Central memory CD4-positive, alpha-beta T cell (primary cell): ENCODE measurements around the gene LDLRAD4.

Source experiments
- DNase-seq: peaks from one replicate; pipeline ENCODE4 v3.0.0; 2022

The LDLRAD4 gene

DNA sequence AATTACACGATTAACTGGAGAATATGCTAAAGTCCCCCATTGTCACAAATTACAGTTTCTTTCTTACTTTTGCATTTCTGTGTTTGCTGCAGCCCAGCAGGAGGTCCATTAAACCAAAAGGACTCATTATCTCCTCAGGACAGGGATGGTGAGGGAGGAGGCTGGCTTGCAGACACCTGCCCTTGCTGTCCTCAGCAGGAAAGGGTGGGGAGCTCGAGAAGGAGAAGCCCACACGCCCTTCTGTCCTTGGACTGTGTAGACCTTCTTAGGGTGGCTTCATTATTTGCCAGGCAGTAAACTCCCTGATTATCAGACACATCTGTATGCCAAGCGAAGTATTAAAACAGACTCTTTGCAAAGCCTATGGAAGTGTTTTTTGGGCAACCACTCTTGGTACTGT lies 196.0 kb downstream of the LDLRAD4 start:
- DNase-seq, result no peak

DNA sequence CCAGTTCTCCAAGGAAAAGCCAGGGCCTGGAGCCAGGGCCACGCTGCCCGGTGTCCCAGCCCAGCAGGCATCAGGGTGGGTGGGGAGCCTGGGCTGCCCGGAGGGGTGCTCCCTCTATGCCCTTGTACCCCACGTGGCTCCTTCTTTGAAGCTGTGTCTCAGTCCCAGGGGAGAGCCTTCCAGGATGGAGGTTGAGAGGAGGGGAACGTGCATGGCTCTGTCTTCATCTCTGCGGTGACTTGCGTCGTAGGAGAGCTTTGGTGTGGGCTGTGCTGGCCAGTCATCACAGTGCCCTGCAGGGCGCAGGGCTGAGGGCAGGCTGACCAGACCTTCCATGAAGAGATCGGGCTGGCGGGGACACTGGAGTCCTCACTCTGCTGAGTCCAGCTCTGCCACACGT lies 197.2 kb downstream of the LDLRAD4 start:
- no peak for DNase-seq

DNA sequence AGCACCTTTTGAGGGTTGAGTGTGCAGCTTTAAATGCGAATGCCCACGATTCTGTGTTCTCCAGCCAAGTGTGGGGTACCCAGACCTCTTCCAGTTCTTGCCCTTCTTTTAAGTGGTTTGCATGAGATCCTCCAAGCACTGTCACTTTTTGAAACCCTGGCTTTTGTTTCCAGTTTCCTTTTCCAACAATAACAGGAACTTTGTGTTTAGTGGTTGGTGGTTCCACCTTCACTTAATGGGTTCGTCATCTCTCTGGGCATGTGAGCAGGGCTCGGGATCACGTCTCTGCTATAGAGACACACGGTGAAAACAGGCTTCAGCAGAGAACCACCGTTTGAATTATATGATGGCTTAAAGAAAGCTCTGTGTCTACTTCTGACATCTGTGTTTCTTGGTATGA lies 197.6 kb downstream of the LDLRAD4 start:
- no peak for DNase-seq

DNA sequence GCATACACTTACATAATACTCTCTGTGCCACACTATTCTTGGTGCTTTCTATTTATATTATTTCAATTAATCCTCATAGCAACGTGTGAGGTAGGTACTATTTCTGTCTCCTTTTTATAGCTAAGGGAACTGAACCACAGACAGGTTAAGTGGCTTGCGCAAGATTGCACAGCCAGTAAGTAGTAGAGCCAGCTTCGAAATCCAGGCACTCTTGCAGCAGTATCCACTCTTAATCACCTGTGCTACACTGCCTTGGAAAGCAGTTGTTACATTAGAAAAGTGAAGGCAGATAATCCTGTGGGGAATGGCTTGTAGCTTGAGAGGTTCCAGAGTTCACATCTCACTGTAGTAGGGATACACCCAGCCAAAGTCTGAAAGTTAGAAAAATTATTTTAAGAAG lies 198.3 kb downstream of the LDLRAD4 start:
- DNase-seq, result no peak

DNA sequence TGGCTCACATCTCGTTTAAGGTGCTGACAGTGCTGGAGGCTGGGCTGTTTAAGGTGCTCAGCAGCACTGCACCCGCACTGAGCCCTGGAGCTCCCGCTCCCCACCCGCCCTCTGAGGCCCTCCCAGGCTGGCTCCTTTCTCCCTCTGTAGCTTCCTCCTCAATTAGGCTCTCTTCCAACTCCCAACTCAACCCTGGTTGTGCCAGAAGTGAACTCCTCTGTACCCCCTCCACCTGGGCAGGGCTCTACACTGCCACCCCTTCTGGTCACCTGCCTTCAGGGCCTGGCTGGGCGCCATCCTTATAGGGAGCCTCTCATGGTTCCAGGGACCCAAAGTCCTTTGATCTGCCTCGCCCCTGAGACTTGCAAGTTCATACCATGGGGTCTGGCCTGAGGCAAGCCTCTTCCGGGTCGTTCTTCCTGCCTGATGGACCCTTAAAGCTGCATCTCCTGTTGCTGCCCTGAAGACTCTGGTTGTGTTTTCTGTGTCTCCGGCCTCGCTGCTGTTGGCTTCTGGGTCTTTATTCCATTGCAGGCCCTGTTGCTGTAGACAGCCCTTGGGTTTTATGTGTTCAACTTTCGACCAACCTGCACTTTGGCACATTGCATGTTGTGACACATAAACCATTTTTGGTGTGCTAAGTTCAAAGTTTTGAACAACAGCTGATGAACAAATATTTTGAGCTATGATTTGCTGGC lies 199.6 kb downstream of the LDLRAD4 start:
- no peak for DNase-seq

DNA sequence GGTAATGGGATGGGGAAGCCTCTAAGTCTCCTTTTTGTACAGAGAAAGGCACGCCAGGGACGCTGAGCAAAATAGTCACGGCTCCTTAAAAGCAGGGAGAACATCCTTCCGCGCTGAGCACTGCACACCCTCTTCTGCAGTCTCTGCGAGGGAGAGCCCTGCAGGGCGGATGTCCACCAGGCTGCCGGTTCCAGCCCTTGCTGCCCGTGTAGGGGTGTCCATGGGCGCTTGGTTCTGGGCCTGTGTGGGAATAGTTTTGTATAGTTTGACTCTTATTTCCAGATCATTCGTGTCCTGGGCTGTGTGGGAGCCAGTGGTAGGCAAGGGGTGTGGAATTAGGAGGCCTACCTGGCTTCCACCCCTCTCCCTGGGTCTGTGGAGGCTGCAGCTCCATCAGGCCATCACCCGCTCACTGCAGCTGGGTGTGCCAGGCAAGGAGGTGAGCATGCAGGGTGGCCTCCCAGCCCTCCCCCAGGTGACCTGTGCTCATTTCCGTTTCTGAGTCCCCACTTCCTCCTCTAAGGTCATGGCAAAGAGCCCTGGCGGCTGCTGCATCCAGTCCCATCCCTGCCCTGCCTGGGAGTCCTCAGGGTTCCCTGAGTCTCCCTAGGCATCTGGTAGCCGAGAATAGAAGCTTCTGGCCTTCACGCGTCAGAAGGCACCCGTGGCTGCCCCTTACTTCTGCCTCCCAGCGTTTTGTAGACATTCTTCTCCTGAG lies 202.6 kb downstream of the LDLRAD4 start:
- no peak for DNase-seq

DNA sequence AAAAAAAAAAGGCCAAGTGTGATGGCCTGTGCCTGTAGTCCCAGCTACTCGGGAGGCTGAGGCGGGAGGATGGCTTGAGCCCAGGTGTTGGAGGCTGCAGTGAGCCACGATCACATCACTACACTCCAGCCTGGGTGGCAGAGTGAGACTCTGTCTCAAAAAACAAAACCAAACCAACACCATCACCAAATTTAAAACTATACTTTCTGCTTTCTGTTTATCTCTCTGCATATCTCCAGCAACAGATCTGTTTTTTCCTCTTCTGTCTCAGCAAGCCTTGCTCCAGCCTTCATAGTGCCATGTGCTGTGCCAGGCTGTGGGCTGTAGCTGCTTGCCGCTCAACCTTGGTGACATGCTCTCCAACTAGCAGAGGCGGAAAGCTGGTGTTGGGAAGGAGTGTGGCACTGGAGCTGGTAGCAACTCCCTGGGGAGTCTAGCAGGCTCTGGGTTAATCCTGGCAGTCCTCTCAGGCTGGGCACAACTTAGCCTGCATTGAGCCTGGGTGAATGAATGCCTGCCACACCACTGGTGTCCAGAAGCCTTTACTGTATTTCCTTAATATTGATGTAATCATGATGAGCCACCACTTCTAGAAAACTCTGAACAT lies 204.1 kb downstream of the LDLRAD4 start:
- no peak for DNase-seq

DNA sequence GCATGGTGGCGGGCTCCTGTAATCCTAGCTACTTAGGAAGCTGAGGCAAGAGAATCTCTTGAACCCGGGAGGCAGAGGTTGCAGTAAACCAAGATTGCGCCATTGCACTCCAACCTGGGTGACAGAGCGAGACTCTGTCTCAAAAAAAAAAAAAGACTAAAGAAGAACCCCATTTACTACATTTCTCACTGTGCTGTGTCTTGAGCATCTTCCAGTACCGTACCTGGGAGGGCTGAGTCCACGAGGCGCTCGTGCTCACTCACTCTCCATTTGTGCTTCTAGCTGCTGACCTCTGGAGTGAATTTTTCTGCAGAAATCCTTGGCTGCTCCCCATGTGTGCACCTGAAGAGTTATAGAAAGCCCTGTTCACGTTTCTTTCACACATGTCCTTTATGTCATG lies 204.8 kb downstream of the LDLRAD4 start:
- DNase-seq, result no peak

DNA sequence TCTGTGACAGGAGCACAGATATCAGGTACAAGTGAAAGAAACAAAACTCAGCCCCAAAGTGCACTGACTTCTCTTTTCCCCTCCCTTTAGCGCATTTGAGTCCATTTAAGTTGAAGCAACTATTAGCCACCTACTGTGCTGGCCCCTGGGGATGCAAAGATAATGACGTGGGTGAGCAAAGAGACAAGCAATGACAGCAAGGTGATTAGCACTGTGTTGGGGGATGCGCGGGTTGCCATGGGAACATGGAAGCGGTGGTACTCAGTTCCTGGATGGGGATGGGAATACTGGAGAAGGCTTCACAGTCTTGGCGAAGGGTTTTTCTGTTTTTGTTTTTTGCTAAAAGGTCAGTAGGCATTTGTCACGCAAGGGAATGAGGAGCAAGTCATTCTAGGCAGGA lies 205.8 kb downstream of the LDLRAD4 start:
- no peak for DNase-seq

DNA sequence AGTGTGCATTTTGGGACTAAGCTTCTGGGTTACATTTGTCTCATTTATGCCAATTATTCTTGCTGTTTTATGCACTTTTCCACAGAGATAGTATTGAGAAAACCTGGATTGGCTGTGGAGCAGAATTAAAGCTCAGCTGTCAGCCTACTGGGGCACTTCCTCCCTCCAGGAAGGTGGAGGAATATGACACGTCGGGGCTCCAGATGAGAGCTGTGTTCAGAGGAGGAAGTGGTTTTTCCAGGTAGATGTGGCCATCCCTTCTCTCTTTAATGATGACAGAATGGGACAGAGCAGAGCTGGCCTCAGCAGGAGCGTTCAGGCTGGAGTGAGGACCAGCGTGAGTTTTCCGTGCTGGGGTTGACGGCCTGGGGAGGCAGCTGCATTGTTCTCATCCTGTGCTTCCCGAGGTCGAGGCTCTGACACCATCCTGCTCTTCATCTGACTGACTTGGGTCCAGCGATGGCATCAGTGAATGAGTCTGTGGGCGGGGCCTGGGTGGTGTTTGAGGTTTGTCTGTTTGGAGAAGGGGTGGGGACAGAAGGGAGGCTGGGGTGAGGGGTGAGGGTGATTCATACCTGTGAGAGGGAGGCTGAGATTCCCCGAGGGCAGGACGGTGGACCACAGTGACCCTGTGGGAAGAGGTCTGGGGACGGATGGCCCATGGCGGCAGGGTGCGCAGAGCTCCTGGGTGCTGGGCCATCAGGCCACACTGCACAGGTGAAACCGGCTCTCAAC lies 207.0 kb downstream of the LDLRAD4 start:
- DNase-seq, result no peak

DNA sequence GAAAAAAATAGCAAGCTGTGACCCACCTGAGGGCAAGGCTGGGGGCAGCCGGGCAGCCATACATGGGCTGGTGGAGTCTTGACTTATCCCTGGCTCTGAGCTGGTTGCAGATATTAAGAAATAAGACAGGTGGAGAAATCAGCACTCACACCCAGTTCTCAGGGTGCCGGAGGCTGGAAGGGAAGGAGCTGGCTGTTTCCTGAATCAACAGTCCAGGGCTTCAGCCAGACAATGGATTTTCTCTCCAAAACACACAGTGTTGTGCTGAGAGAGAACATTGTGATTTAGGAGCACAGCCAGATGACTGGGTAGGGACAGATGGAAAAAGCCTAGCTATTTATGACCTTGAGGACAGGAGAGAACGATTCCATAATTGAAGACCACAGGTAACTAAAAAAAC lies 208.8 kb downstream of the LDLRAD4 start:
- DNase-seq, result no peak

DNA sequence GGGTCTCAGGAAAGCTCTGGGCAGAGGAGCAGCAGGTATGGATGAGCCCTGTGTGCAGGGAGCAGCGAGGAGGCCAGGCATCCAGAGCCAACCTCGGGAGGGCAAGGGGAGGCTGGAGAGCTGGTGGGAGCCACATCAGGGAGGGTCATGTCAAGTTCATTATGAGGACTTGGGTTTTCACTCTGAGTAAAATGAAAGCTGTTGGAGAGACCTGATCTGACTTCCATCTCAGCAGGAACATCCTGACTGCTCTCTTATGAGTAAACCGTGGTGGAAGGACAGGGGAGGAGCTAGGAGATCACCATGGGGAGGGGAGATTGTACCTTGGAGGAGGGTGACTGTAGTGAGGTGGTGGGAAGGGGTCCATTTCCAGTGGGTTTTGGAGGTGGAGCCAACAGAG lies 209.8 kb downstream of the LDLRAD4 start:
- no peak for DNase-seq

DNA sequence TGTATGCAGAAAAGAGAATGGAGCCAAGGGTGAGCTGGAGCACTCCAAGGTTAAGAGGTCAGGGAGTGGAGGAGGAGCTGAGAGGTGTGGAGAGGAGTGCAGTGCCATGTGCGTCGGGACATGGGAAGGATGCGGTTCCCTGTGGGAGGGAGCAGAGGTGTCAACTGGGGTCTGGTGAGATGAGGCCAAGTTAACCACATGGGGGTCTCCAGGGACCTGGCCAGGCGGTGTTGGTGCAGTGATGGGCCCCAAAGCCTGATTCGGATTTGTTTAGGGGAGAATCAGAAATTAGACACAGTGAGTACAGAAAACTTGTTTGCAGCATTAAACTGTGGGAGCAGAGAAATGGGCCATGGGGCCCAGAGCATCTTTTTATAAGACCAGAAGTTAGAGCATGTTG lies 210.5 kb downstream of the LDLRAD4 start:
- no peak for DNase-seq

DNA sequence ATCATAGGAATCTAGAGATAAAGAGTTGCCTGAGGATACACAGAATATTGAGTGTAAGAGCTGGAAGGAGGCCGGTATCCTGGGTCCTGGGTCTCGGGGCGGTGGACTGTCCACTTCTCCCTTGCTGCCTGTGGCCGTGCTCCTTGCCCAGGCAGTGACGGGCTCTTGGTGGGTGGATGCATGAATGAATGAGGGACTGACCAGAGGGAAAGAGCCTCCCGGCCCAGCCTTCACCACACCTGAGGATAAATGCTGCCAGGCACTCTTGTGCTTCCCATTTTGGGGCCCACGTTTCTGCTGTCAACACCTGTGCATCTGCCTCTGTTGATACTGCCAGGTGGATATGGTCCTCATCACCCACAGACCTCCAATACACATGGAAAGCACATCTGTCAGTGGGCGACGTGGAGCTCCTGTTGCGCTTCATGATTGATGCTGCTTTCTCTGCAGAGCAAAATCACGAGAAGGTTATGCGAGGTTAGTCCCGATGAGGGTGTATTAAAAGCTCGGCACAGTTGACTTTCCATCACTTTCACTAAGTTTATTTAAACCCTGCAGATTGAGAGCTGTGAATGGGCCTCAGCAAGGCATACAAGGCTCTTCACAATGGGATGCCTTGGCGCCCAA lies 211.4 kb downstream of the LDLRAD4 start:
- DNase-seq, result no peak

DNA sequence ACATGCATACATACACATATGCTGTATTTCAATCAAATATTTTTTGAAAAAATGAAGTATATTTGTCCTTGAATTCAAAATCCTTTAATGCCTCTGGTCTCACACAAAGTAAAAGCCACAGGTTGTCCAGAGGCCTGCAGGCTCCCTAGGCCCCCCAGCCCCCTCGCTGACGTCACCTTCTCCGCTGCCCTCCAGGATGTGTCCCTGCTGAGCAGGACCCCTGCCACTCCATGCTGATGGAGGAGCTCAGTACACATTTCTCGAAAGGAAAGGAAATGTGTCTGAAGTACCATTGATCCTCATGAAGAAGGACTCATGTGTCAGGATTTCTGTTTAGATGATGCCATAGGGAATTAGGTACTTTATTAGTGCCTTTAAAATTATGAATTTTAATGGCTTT lies 212.1 kb downstream of the LDLRAD4 start:
- DNase-seq, result no peak

DNA sequence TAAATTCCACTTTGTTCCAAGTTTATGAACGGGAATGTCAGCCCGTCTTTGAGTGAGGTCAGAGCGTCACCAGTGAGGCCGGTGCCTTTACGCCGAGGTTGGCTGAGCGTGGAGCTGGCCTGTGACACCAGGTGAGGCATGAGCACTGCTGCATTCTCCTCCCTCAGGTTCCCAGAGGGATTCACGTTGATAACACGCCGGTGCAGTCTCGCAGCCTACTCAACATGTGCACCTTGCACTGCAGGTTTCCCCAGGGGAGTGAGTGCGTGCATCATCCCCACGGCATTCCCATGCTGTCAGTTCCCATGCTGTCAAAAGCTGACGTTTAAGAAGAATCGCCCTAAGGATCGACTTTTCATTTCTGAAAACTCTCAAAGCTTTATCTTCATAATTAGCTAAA lies 213.3 kb downstream of the LDLRAD4 start:
- no peak for DNase-seq

DNA sequence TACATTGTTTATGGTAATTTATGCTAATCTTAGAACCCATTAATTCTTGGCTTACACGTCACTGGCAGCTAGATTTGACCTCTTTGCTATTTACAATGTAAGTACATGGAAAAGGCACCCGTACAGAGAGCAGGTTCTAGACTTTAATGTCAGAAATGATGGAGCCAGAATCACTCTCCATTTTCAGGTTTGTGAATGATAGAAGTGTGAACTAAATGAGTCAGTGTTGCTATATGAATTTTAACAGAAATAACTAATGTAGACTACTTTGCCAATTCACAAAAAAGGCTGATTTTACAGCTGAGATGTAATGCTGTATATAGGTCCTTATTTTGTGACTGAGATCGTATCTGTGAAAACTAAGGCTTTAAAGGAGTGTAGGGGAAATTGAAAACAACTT lies 214.6 kb downstream of the LDLRAD4 start:
- no peak for DNase-seq

DNA sequence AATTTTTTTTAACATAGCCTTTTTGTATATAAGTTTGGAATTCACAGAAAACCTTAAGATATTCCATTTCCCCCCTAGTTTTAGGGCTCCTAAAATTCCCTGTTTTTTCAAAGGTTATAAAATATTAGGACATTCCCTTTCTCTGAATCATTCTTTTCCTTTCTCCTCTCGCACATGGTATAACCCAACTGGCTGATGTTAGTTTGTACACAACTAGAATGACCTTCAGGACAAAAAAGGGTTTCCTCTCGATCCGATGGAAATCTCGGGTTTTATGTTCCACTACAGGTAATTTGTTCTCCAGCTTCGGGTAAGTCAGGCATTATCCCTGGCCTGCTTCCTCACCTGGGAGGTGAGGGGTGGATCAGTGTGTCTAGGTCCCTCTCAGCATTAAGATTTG lies 215.1 kb downstream of the LDLRAD4 start:
- no peak for DNase-seq

DNA sequence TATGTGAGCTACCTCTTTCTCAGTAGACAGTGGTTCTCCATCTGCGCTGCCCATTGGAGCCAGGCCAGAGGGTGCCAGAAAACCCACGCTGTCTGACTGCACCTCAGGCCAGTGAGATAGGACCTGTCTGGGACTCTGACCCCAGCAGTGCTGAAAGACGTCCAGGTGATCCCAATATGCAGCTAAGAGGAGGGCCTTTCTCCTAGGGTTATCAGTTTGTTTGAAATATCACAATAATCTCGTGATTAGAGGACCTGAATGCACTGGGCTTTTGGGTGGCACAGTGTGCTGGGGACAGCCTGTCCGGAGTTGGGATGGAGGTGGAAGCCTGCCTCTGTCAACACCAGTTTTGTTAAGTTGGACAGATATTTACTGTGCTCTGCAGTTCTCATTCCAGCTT lies 216.3 kb downstream of the LDLRAD4 start:
- DNase-seq, result no peak

DNA sequence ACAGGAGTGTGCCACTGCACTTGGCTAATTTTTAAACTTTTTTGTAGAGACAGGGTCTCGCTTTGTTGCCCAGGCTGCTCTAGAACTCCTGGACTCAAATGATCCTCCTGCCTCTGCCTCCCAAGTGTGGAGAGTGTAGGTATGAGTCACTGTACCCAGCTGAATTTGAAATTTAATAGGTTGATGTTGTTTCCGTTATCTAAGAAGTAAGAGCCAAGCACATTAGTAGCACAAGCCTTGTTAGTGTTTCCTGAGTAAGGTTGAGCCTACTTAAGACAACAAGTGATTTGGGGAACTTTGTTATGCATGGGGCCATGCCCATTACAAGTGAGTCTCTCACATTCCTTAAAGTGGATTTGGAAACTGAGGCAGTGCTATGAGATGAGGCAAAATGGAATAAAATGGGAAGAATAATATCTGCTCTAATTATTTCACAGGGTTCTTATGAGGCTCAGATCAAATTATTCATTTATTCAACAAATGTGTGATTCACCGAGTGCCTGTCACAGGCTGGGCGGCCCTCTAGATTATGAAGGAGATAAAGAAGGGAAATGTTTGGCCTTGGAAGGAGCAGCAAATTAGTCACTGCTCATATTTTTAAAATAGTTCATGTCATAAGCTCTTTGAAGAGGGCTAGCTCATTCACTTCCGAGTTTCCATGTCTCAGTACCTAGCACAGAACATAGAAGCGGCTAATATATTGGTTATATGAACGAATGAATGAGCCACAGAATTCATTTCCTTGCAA lies 217.2 kb downstream of the LDLRAD4 start:
- DNase-seq, result no peak

DNA sequence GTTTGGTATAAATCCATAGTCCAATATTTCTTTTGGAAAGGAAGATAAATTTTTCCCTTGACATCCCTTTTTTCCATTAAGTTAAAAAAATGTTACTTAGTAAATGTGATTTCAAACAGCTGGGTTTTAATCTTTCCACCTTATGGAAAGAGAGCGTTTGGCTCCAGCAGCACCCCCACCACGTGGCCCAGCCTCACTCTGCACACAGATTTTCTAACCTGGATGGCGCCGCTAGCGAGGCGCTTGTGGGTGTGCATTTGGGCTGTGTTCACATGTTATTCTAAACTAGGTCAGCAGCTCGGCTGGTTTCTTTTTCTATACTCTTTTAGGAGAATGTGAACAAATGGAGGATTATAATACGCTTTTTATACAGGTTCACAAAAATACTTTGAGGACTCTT lies 218.0 kb downstream of the LDLRAD4 start:
- DNase-seq, result peak; percentile 68

DNA sequence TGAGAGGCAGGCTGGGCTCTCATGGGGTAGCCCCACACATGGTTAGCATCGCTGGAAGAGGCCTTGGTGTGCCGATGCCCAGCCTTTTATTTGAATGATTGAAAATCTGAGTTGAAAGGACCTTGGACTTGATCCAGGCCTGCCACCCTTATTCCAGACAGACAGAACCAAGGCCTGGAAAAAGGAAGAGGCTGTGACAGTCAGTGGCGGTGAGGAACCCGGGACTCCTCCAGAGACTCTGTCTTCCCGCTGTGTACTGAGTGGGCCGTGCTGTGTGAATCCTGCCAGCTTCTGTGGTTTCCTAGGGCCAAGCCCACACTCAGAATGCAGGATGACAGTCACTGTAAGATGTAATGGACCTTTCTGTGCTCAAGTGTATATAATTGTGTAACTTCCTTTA lies 218.5 kb downstream of the LDLRAD4 start:
- peak; percentile 24 for DNase-seq
